Caco-2 (cell line): Measurements from ENCODE around the gene CPVL. TPM values are rescaled to one million over a fixed set of nuclear protein-coding genes. Genes with fewer than 3 reads are reported as not detected.

Experiments used
- BruUV-seq: library from RNA; stranded (reverse); fragments of 400-500 nt; replicated peaks from 2 replicates; lab custom pipeline; 2021; lab: Mats Ljungman, UMichigan
- CTCF ChIA-PET: fragments of 300-600 bp; sonication (Branson Sonifier 250); formaldehyde crosslinking; loops from one replicate; lab custom pipeline; 2022; ENCODE audit warnings: antibody characterized with exemption; lab: Charles Lee
- POLR2A ChIA-PET: fragments of 300-600 bp; sonication (Branson Sonifier 250); formaldehyde crosslinking; loops from one replicate; lab custom pipeline; 2022; ENCODE audit warnings: antibody characterized with exemption; lab: Charles Lee
- DNase-seq, 2 experiments: peaks; one replicate each; pipeline versions ENCODE4 v3.0.0 to v3.0.0-alpha.2; 2020 to 2022
- H3K27me3 ChIP-seq: replicated peaks from 2 replicates; pipeline ENCODE4 v1.6.0; 2011; ENCODE audit warnings: low read length; ENCODE audit not compliant: control insufficient read depth, insufficient read depth
- H3K36me3 ChIP-seq: 2 replicates; pipeline ENCODE4 v1.5.1; 2011; ENCODE audit warnings: low read length; ENCODE audit not compliant: control insufficient read depth, insufficient read depth
- H3K4me1 ChIP-seq: fragments of 250-450 bp; sonication (Bioruptor Pico); 2 replicates; pipeline ENCODE4 v1.5.1; 2020; ENCODE audit warnings: mild to moderate bottlenecking
- H3K4me3 ChIP-seq: 2 replicates; pipeline ENCODE4 v1.5.1; 2011; ENCODE audit warnings: low read depth, mild to moderate bottlenecking, control low read depth, low read length
- H3K9me3 ChIP-seq: fragments of 250-450 bp; sonication (Bioruptor Pico); 2 replicates; pipeline ENCODE4 v1.5.1; 2020; ENCODE audit warnings: mild to moderate bottlenecking, moderate library complexity
- H3K27ac Mint-ChIP-seq: one replicate; pipeline ENCODE4 v1.8.0; 2022; ENCODE audit warnings: mixed read lengths; ENCODE audit not compliant: unreplicated experiment
- H3K27me3 Mint-ChIP-seq: one replicate; pipeline ENCODE4 v1.8.0; 2022; ENCODE audit warnings: mixed read lengths; ENCODE audit not compliant: insufficient read depth, unreplicated experiment
- H3K36me3 Mint-ChIP-seq: one replicate; pipeline ENCODE4 v1.8.0; 2022; ENCODE audit warnings: mild to moderate bottlenecking, mixed read lengths; ENCODE audit not compliant: insufficient read depth, unreplicated experiment
- H3K4me1 Mint-ChIP-seq: one replicate; pipeline ENCODE4 v1.8.0; 2022; ENCODE audit warnings: low read depth, mixed read lengths; ENCODE audit not compliant: unreplicated experiment
- H3K4me3 Mint-ChIP-seq: one replicate; pipeline ENCODE4 v1.8.0; 2022; ENCODE audit warnings: mild to moderate bottlenecking, moderate library complexity, mixed read lengths; ENCODE audit not compliant: unreplicated experiment
- H3K9me3 Mint-ChIP-seq: one replicate; pipeline ENCODE4 v1.8.0; 2022; ENCODE audit warnings: mixed read lengths; ENCODE audit not compliant: unreplicated experiment
- CTCF ChIP-seq, 2 experiments: fragments of 200-600 bp in 1 of 2; IDR thresholded peaks; 1 replicate in 1 of 2; 2 replicates in 1 of 2; pipeline versions ENCODE4 v1.5.1 to v1.8.0; 2011 to 2022; ENCODE audit warnings: antibody characterized with exemption in 1 of 2, control low read depth in 1 of 2, inconsistent platforms in 1 of 2, low read depth in 1 of 2, low read length in 1 of 2, mild to moderate bottlenecking in 1 of 2, moderate library complexity in 1 of 2; ENCODE audit not compliant: insufficient read depth in 1 of 2, severe bottlenecking in 1 of 2, unreplicated experiment in 1 of 2
- intact Hi-C: fragments of 100-400 bp; cut with micrococcal nuclease; formaldehyde crosslinking; loops from one replicate; pipeline ENCODE4 v1.10.0; 2022; ENCODE audit not compliant: unreplicated experiment
- total RNA-seq: library from RNA; stranded (reverse); gene quantifications from 2 replicates; pipeline ENCODE4 v1.2.3, GENCODE V29; 2022

Gene CPVL
- total RNA-seq, 1 experiment from 2014 or later: 109 TPM

- Mint-ChIP-seq H3K27ac (no peak overlapping the region), H3K36me3 (peaks cover 6% of the 10 kb centered on the region), H3K9me3 (no peaks in the 10 kb centered on the region), H3K27me3 (no peaks in the 10 kb centered on the region), H3K4me3 (no peak overlapping the region), H3K4me1 (no peaks in the 10 kb centered on the region)
- no peak for DNase-seq
- Histone ChIP-seq H3K4me1 (no peaks in the 10 kb centered on the region), H3K9me3 (no peaks in the 10 kb centered on the region), H3K36me3 (peaks cover 2% of the 10 kb centered on the region), H3K27me3 (no peaks in the 10 kb centered on the region), H3K4me3 (no peak overlapping the region)
- CTCF ChIA-PET: interaction anchor here (1.9 kb wide), 1 partner anchor 145 kb away, joined by 4 read pairs; no protein-coding TSS in a partner anchor
- TF ChIP-seq CTCF (IDR thresholded peaks at IDR 0.05; ENCODE audit: insufficient read depth in 1 of 2, low read depth in 1 of 2, low read length in 1 of 2, severe bottlenecking in 1 of 2, unreplicated experiment in 1 of 2): no peak
- POLR2A ChIA-PET: no interaction called here
- BruUV-seq: no TSS peak
- intact Hi-C loops: no loop called here
Measured at GRCh38 chr7:29066641-29067040, 79.7 kb downstream of the CPVL start.

GRCh38 chr7:29065181-29065857 is 81.0 kb downstream of the CPVL start:
- Histone ChIP-seq H3K36me3 (peaks cover 2% of the 10 kb centered on the region), H3K4me3 (no peak overlapping the region), H3K4me1 (no peaks in the 10 kb centered on the region), H3K9me3 (no peaks in the 10 kb centered on the region), H3K27me3 (no peaks in the 10 kb centered on the region)
- intact Hi-C loops: no loop called here
- no peaks in the 10 kb centered on the region for H3K27me3 Mint-ChIP-seq
- BruUV-seq: no TSS peak
- H3K4me1 Mint-ChIP-seq: no peaks in the 10 kb centered on the region
- peaks cover 6% of the 10 kb centered on the region for H3K36me3 Mint-ChIP-seq
- H3K27ac Mint-ChIP-seq: no peak overlapping the region
- DNase-seq: no peak
- H3K4me3 Mint-ChIP-seq: no peak overlapping the region
- no peak for TF ChIP-seq CTCF (IDR thresholded peaks at IDR 0.05; ENCODE audit: insufficient read depth in 1 of 2, low read depth in 1 of 2, low read length in 1 of 2, severe bottlenecking in 1 of 2, unreplicated experiment in 1 of 2)
- ChIA-PET CTCF (no interaction called here), POLR2A (no interaction called here)
- no peaks in the 10 kb centered on the region for H3K9me3 Mint-ChIP-seq

DNA sequence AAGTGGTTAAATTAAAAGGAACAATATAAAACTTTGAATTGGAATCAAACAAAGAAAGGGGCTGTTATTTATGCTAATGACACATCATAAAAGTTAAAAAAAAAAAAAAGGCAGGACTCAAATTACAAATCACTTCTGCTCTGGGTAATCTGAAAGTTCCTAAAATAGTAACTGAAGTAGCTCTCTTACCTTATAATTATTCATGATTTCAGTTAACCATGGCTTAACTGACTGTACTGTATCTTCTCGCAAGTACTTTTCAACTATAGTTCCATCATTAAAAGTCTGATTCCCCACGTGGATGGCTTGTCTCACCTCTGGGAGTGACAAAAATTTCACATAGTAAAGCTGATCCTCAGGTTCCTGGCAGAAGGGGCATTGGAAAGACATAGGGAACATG is 82.5 kb downstream of the CPVL start:
- no peaks in the 10 kb centered on the region for H3K27me3 Mint-ChIP-seq
- H3K4me1 ChIP-seq: no peaks in the 10 kb centered on the region
- H3K9me3 Mint-ChIP-seq: peaks cover 6% of the 10 kb centered on the region
- no peak for TF ChIP-seq CTCF (IDR thresholded peaks at IDR 0.05; ENCODE audit: insufficient read depth in 1 of 2, low read depth in 1 of 2, low read length in 1 of 2, severe bottlenecking in 1 of 2, unreplicated experiment in 1 of 2)
- H3K27me3 ChIP-seq: no peaks in the 10 kb centered on the region
- peaks cover 2% of the 10 kb centered on the region for H3K36me3 ChIP-seq
- DNase-seq: no peak
- intact Hi-C loops: no loop called here
- peaks cover 8% of the 10 kb centered on the region for H3K36me3 Mint-ChIP-seq
- no peaks in the 10 kb centered on the region for H3K9me3 ChIP-seq
- no peak overlapping the region for H3K27ac Mint-ChIP-seq
- H3K4me3 Mint-ChIP-seq: no peak overlapping the region
- POLR2A ChIA-PET: no interaction called here
- no peaks in the 10 kb centered on the region for H3K4me1 Mint-ChIP-seq
- CTCF ChIA-PET: no interaction called here
- H3K4me3 ChIP-seq: no peak overlapping the region
- no TSS peak for BruUV-seq
